GM23248 (cell line): ENCODE measurements around the gene OR52A5. TPM values are rescaled to one million over a fixed set of nuclear protein-coding genes. Genes with fewer than 3 reads are reported as not detected.
"Not testable (repeated sequence)": the region's sequence is repeated elsewhere in the genome, so short reads cannot be mapped to it uniquely, and the experiment has no call there.

Source experiments
- DNase-seq: peaks from one replicate; pipeline ENCODE4 v3.0.0-alpha.2; 2015
- H2AFZ ChIP-seq: fragments of 200-600 bp; sonication (generic); 2 replicates; pipeline ENCODE4 v1.6.1; 2016; ENCODE audit warnings: antibody characterized with exemption
- H3F3A ChIP-seq: fragments of 200-600 bp; sonication (generic); 2 replicates; pipeline ENCODE4 v1.6.1; 2016; ENCODE audit warnings: mild to moderate bottlenecking, antibody characterized with exemption, mixed run types; ENCODE audit not compliant: insufficient read depth
- H3K27ac ChIP-seq: fragments of 200-600 bp; sonication (generic); 2 replicates; pipeline ENCODE4 v1.5.1; 2016; ENCODE audit warnings: mild to moderate bottlenecking
- H3K27me3 ChIP-seq: fragments of 200-600 bp; sonication (generic); replicated peaks from 2 replicates; pipeline ENCODE4 v1.6.1; 2016; ENCODE audit warnings: mild to moderate bottlenecking; ENCODE audit not compliant: insufficient read depth
- H3K36me3 ChIP-seq: fragments of 200-600 bp; sonication (generic); 2 replicates; pipeline ENCODE4 v1.6.1; 2016; ENCODE audit warnings: low read depth, mild to moderate bottlenecking
- H3K4me1 ChIP-seq: fragments of 200-600 bp; sonication (generic); 2 replicates; pipeline ENCODE4 v1.6.1; 2016; ENCODE audit warnings: mild to moderate bottlenecking; ENCODE audit not compliant: insufficient read depth
- H3K4me2 ChIP-seq: fragments of 200-600 bp; sonication (generic); one replicate; pipeline ENCODE4 v1.6.1; 2016; ENCODE audit warnings: mild to moderate bottlenecking; ENCODE audit not compliant: unreplicated experiment
- H3K4me3 ChIP-seq: fragments of 200-600 bp; sonication (generic); 2 replicates; pipeline ENCODE4 v1.5.1; 2016; ENCODE audit warnings: mild to moderate bottlenecking
- H3K79me2 ChIP-seq: fragments of 200-600 bp; sonication (generic); 2 replicates; pipeline ENCODE4 v1.6.1; 2016; ENCODE audit warnings: mild to moderate bottlenecking; ENCODE audit not compliant: insufficient read depth
- H3K9ac ChIP-seq: fragments of 200-600 bp; sonication (generic); 2 replicates; pipeline ENCODE4 v1.6.1; 2016; ENCODE audit warnings: mild to moderate bottlenecking
- H3K9me2 ChIP-seq: fragments of 200-600 bp; sonication (generic); 2 replicates; pipeline ENCODE4 v1.6.1; 2016; ENCODE audit warnings: mixed run types, mild to moderate bottlenecking, moderate library complexity; ENCODE audit not compliant: insufficient read depth
- H3K9me3 ChIP-seq: fragments of 200-600 bp; sonication (generic); one replicate; pipeline ENCODE4 v1.6.1; 2017; ENCODE audit warnings: low read depth
- H4K20me1 ChIP-seq: fragments of 200-600 bp; sonication (generic); 2 replicates; pipeline ENCODE4 v1.6.0; 2016; ENCODE audit not compliant: insufficient read depth
- EZH2 ChIP-seq: fragments of 200-600 bp; sonication (generic); IDR thresholded peaks from 2 replicates; pipeline ENCODE4 v1.6.1; 2018; ENCODE audit warnings: antibody characterized with exemption, mild to moderate bottlenecking; ENCODE audit not compliant: insufficient read depth, poor library complexity, severe bottlenecking
- EZH2phosphoT487 ChIP-seq: fragments of 200-600 bp; sonication (generic); IDR thresholded peaks from 2 replicates; pipeline ENCODE4 v1.6.1; 2018; ENCODE audit warnings: antibody characterized with exemption, moderate library complexity, mild to moderate bottlenecking, low read depth; ENCODE audit not compliant: insufficient read depth
- WGBS, 2 experiments: methylation state at CpG; one replicate each; pipeline ENCODE4 v1.1.6; 2015 to 2017; ENCODE audit warnings: low lambda C conversion rate in 2 of 2, low coverage in 1 of 2; ENCODE audit errors: missing lambda C conversion rate in 2 of 2; 5-methylcytosine and 5-hydroxymethylcytosine counted together
- in situ Hi-C: fragments of 300-500 bp; cut with MboI; formaldehyde crosslinking; loops from 2 replicates; pipeline ENCODE4 v1.15.0; 2020
- polyA plus RNA-seq: library from polyadenylated mRNA; unstranded; fragments of >200 nt; fragmentation: Nextera tagmentation; extraction: Ambion mirVana; gene quantifications from 2 replicates; pipeline ENCODE4 v1.2.1, GENCODE V29; 2016
- total RNA-seq: library from RNA; depleted of rRNA; stranded (reverse); fragments of >200 nt; shearing (Covaris generic); gene quantifications from 2 replicates; pipeline ENCODE4 v1.2.3, GENCODE V29; 2014; rRNA removed

The OR52A5 gene
- total RNA-seq = not detected in 2 replicates
- polyA plus RNA-seq = not detected in 2 replicates

- Histone ChIP-seq H3K9ac (no peak within 1 kb of the TSS), H3K79me2 (no peaks in the 10 kb centered on the region), H3K4me1 (no peaks in the 10 kb centered on the region), H3K4me3 (no peak within 1 kb of the TSS), H3K27me3 (no peaks in the 10 kb centered on the region), H3K9me2 (no peaks in the 10 kb centered on the region), H2AFZ (no peak within 1 kb of the TSS), H4K20me1 (no peaks in the 10 kb centered on the region), H3F3A (no peaks in the 10 kb centered on the region), H3K27ac (no peak within 1 kb of the TSS), H3K9me3 (no peaks in the 10 kb centered on the region), H3K36me3 (no peaks in the 10 kb centered on the region), H3K4me2 (no peak within 1 kb of the TSS)
- TF ChIP-seq EZH2 (no peak), EZH2phosphoT487 (no peak)
- in situ Hi-C loops = no loop called here
- DNase-seq = no peak
- 22 to 31% methylated on average over 2 of the region's 2 CpGs for WGBS, 2 experiments
Measured at GRCh38 chr11:5137996-5138395, at the start of gene OR52A5. OR52A5 (minus strand) TSS chr11:5138356; CDS start chr11:5132642, 5,714 bp downstream.

- 45 to 46% methylated on average over 10 of the region's 10 CpGs for whole genome bisulfite sequencing, 2 experiments
- Histone ChIP-seq H3K9me2 (no peaks in the 10 kb centered on the region), H3K4me1 (no peaks in the 10 kb centered on the region), H4K20me1 (no peaks in the 10 kb centered on the region), H3F3A (no peaks in the 10 kb centered on the region), H3K27ac (no peak overlapping the region), H3K36me3 (no peaks in the 10 kb centered on the region), H2AFZ (no peak overlapping the region), H3K79me2 (no peaks in the 10 kb centered on the region), H3K4me3 (no peak overlapping the region), H3K4me2 (no peak overlapping the region), H3K9me3 (no peaks in the 10 kb centered on the region), H3K9ac (no peak overlapping the region), H3K27me3 (0 out of 2 replicates have a peak, but pooled peaks cover 4% of the 10 kb centered on the region)
- in situ Hi-C loops = no loop called here
- TF ChIP-seq EZH2 (no peak), EZH2phosphoT487 (no peak)
- no peak for DNase-seq
Measured at GRCh38 chr11:5178046-5178837, 40.1 kb upstream of the OR52A5 start.

DNA sequence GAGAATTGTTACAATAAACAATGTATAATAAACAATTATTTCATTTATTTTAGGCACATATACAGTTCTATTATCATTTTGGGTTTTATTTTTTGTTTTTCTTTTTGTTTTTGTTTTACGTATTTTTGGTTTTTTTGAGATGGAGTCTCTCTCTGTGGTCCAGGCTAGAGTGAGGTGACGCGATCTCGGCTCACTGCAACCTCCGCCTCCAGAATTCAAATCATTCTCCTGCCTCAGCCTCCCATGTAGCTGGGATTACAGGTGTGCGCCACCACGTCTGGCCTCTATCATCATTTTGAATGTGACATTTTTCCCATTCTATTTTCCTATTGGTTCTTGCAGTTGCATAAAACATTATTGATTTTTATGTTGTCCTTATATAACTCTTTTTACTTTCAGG, 36.8 kb upstream of the OR52A5 start:
- DNase-seq = no peak
- Histone ChIP-seq H4K20me1 (no peaks in the 10 kb centered on the region), H3K27me3 (0 out of 2 replicates have a peak, but pooled peaks cover 5% of the 10 kb centered on the region), H3K9me2 (no peaks in the 10 kb centered on the region), H2AFZ (no peak overlapping the region), H3K27ac (no peak overlapping the region), H3K9ac (no peak overlapping the region), H3K4me1 (no peaks in the 10 kb centered on the region), H3F3A (no peaks in the 10 kb centered on the region), H3K36me3 (no peaks in the 10 kb centered on the region), H3K9me3 (no peaks in the 10 kb centered on the region), H3K79me2 (no peaks in the 10 kb centered on the region), H3K4me3 (no peak overlapping the region), H3K4me2 (no peak overlapping the region)
- WGBS, 2 experiments = 59 to 66% methylated on average over 7 of the region's 7 CpGs
- TF ChIP-seq EZH2phosphoT487 (no peak), EZH2 (no peak)
- in situ Hi-C loops = no loop called here

GRCh38 chr11:5171856-5172255, 33.7 kb upstream of the OR52A5 start:
- H3K4me3 ChIP-seq = no peak overlapping the region
- H3K79me2 ChIP-seq = no peaks in the 10 kb centered on the region
- TF ChIP-seq EZH2phosphoT487 = no peak
- no peak for TF ChIP-seq EZH2
- no peak overlapping the region for H3K4me2 ChIP-seq
- no peak for DNase-seq
- H3K9ac ChIP-seq = no peak overlapping the region
- H3K4me1 ChIP-seq = no peaks in the 10 kb centered on the region
- no peaks in the 10 kb centered on the region for H3K9me3 ChIP-seq
- WGBS, 2 experiments = 2 to 7% methylated on average over 2 of the region's 2 CpGs
- H3K36me3 ChIP-seq = no peaks in the 10 kb centered on the region
- no peaks in the 10 kb centered on the region for H4K20me1 ChIP-seq
- in situ Hi-C loops = no loop called here
- H3F3A ChIP-seq = no peaks in the 10 kb centered on the region
- no peak overlapping the region for H3K27ac ChIP-seq
- no peaks in the 10 kb centered on the region for H3K9me2 ChIP-seq
- no peak overlapping the region for H2AFZ ChIP-seq
- H3K27me3 ChIP-seq = 0 out of 2 replicates have a peak, but pooled peaks cover 5% of the 10 kb centered on the region

DNA sequence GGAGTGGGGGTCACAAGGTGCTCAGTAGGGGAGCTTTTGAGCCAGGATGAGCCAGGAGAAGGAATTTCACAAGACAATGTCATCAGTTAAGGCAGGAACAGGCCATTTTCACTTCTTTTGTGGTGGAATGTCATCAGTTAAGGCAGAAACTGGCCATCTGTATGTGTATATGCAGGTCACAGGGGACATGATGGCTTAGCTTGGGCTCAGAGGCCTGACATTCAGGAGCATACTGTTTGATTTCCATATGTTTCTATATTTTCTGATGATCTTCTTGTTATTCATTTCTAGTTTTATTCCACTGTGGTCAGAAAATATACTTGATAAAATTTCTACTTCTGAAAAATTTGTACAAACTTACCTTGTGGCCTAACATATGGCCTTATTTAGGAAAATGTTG, 27.7 kb upstream of the OR52A5 start:
- H4K20me1 ChIP-seq, H3K27ac ChIP-seq, H3K27me3 ChIP-seq, H3K9me3 ChIP-seq, H3K4me3 ChIP-seq, H3F3A ChIP-seq, H3K79me2 ChIP-seq, in situ Hi-C loops, DNase-seq, H3K9me2 ChIP-seq, H3K4me1 ChIP-seq, H3K4me2 ChIP-seq, H3K9ac ChIP-seq, H2AFZ ChIP-seq, H3K36me3 ChIP-seq: not testable (repeated sequence)

- H3K9me2 ChIP-seq, H3K9me3 ChIP-seq, H2AFZ ChIP-seq, H4K20me1 ChIP-seq, H3K9ac ChIP-seq, H3K27ac ChIP-seq, H3K27me3 ChIP-seq, H3K79me2 ChIP-seq, H3F3A ChIP-seq, in situ Hi-C loops, H3K4me3 ChIP-seq, DNase-seq, H3K4me1 ChIP-seq, H3K4me2 ChIP-seq, H3K36me3 ChIP-seq: not testable (repeated sequence)
- WGBS, 2 experiments = 14 to 33% methylated on average over 2 to 6 of the region's 6 CpGs
Measured at GRCh38 chr11:5164807-5165206, 26.7 kb upstream of the OR52A5 start.

DNA sequence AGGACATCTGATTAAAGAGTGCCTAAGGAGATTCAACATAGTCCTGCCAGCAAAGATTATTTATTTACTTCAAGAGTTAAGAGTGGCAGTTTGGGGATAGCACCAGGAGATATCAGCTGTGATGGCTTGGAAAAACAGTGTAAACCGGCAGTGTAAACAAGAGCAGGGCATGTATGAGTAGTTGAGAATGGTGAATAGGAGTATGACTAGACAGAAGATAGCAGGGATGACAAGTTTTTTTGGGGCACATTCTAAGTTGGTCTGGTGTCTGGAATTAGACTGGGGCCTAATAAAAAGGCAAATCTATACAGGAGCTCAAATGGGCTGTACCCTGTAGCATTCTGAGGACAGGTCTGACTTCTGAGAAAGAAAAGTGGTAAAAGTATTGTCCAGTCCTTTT, 22.9 kb upstream of the OR52A5 start:
- H3K36me3 ChIP-seq, DNase-seq, H3K4me3 ChIP-seq, H3F3A ChIP-seq, H3K9me3 ChIP-seq, H3K79me2 ChIP-seq, H2AFZ ChIP-seq, H3K9ac ChIP-seq, H3K4me2 ChIP-seq, H3K27ac ChIP-seq, H3K9me2 ChIP-seq, H3K4me1 ChIP-seq, in situ Hi-C loops, H3K27me3 ChIP-seq, H4K20me1 ChIP-seq: not testable (repeated sequence)
- WGBS, 2 experiments = 0 to 29% methylated on average over 1 of the region's 1 CpG
